Smooth muscle cell (in vitro differentiated cells): ENCODE results near the gene OSBPL6. TPM values are rescaled to one million over a fixed set of nuclear protein-coding genes. Genes with fewer than 3 reads are reported as not detected.

Experiments used
- DNase-seq: peaks from one replicate; lab custom pipeline; 2025; ENCODE audit not compliant: unreplicated experiment; lab: John Stamatoyannopoulos, UW
- H2AFZ ChIP-seq: fragments of 200-600 bp; sonication (generic); 2 replicates; pipeline ENCODE4 v1.6.0; 2016; ENCODE audit warnings: antibody characterized with exemption, low read depth, mild to moderate bottlenecking
- H3F3A ChIP-seq: fragments of 200-600 bp; sonication (generic); 2 replicates; pipeline ENCODE4 v1.6.0; 2017; ENCODE audit warnings: antibody characterized with exemption, low read depth
- H3K27ac ChIP-seq: fragments of 200-600 bp; sonication (generic); 2 replicates; pipeline ENCODE4 v1.5.1; 2016; ENCODE audit warnings: low read depth, mild to moderate bottlenecking
- H3K27me3 ChIP-seq: fragments of 200-600 bp; sonication (generic); 2 replicates; pipeline ENCODE4 v1.6.1; 2016; ENCODE audit warnings: low read depth, mild to moderate bottlenecking
- H3K36me3 ChIP-seq: fragments of 200-600 bp; sonication (generic); 2 replicates; pipeline ENCODE4 v1.5.1; 2016; ENCODE audit warnings: low read depth
- H3K4me1 ChIP-seq: fragments of 200-600 bp; sonication (generic); 2 replicates; pipeline ENCODE4 v1.5.1; 2016; ENCODE audit warnings: low read depth
- H3K4me2 ChIP-seq: fragments of 200-600 bp; sonication (generic); 2 replicates; pipeline ENCODE4 v1.6.0; 2016; ENCODE audit warnings: mild to moderate bottlenecking
- H3K4me3 ChIP-seq: fragments of 200-600 bp; sonication (generic); 2 replicates; pipeline ENCODE4 v1.5.1; 2016; ENCODE audit warnings: mild to moderate bottlenecking
- H3K79me2 ChIP-seq: fragments of 200-600 bp; sonication (generic); 2 replicates; pipeline ENCODE4 v1.6.0; 2016; ENCODE audit warnings: low read depth, mild to moderate bottlenecking
- H3K9ac ChIP-seq: fragments of 200-600 bp; sonication (generic); 2 replicates; pipeline ENCODE4 v1.6.0; 2016; ENCODE audit warnings: low read depth
- H3K9me3 ChIP-seq: fragments of 200-600 bp; sonication (generic); replicated peaks from 2 replicates; pipeline ENCODE4 v1.5.1; 2016; ENCODE audit warnings: low read depth
- H4K20me1 ChIP-seq: fragments of 200-600 bp; sonication (generic); 2 replicates; pipeline ENCODE4 v1.6.0; 2016; ENCODE audit warnings: low read depth
- WGBS: methylation state at CpG from one replicate; pipeline ENCODE4 v1.1.7; 2016; ENCODE audit warnings: low lambda C conversion rate; 5-methylcytosine and 5-hydroxymethylcytosine counted together
- polyA plus RNA-seq: library from polyadenylated mRNA; unstranded; fragments of >200 nt; fragmentation: Nextera tagmentation; extraction: Ambion mirVana; gene quantifications from 2 replicates; pipeline ENCODE4 v1.2.1, GENCODE V29; 2016
- total RNA-seq: library from RNA; depleted of rRNA; stranded (reverse); fragments of >200 nt; gene quantifications from 2 replicates; pipeline ENCODE4 v1.2.3, GENCODE V29; 2014
- TF ChIP-seq, protein P1 (sequence below): fragments of 200-600 bp; sonication (generic); IDR thresholded peaks from 2 replicates; pipeline ENCODE4 v1.5.1; 2017; ENCODE audit warnings: borderline replicate concordance, mild to moderate bottlenecking, antibody characterized with exemption; ENCODE audit not compliant: insufficient read depth, poor library complexity, severe bottlenecking

The OSBPL6 gene
- total and polyA plus RNA-seq, 2 experiments from 2014 or later: 7.4 to 7.6 TPM

DNA sequence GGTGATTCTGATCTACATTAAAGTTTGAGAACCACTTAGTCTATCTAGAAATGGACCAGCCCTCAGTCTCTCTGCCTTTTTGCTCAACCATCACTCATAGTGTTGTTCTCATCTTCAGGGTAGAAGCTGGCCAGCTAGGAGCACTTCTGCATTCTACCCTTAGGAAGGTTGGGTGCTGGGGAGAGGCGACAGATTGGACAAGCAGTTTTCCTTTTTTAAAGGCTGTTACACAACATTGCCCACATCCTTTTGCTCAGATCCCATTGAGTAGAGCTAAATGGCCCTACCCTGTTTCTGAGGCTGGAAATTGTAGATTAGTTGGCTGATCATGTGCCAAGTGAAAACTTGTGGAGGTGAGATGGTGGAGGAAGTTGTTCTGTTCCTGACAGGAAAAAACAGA is 35.6 kb downstream of the OSBPL6 start:
- TF ChIP-seq, protein P1, sequence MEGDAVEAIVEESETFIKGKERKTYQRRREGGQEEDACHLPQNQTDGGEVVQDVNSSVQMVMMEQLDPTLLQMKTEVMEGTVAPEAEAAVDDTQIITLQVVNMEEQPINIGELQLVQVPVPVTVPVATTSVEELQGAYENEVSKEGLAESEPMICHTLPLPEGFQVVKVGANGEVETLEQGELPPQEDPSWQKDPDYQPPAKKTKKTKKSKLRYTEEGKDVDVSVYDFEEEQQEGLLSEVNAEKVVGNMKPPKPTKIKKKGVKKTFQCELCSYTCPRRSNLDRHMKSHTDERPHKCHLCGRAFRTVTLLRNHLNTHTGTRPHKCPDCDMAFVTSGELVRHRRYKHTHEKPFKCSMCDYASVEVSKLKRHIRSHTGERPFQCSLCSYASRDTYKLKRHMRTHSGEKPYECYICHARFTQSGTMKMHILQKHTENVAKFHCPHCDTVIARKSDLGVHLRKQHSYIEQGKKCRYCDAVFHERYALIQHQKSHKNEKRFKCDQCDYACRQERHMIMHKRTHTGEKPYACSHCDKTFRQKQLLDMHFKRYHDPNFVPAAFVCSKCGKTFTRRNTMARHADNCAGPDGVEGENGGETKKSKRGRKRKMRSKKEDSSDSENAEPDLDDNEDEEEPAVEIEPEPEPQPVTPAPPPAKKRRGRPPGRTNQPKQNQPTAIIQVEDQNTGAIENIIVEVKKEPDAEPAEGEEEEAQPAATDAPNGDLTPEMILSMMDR: no peak
- no peaks in the 10 kb centered on the region for H3K79me2 ChIP-seq
- no peaks in the 10 kb centered on the region for H3K9me3 ChIP-seq
- no peaks in the 10 kb centered on the region for H3F3A ChIP-seq
- H3K9ac ChIP-seq: no peak overlapping the region
- H3K4me2 ChIP-seq: no peak overlapping the region
- 100% methylated on average over 1 of the region's 1 CpG for WGBS
- no peaks in the 10 kb centered on the region for H3K36me3 ChIP-seq
- no peak overlapping the region for H3K4me3 ChIP-seq
- H3K4me1 ChIP-seq: no peaks in the 10 kb centered on the region
- no peak overlapping the region for H2AFZ ChIP-seq
- H4K20me1 ChIP-seq: no peaks in the 10 kb centered on the region
- DNase-seq: no peak
- H3K27me3 ChIP-seq: no peaks in the 10 kb centered on the region
- no peak overlapping the region for H3K27ac ChIP-seq

DNA sequence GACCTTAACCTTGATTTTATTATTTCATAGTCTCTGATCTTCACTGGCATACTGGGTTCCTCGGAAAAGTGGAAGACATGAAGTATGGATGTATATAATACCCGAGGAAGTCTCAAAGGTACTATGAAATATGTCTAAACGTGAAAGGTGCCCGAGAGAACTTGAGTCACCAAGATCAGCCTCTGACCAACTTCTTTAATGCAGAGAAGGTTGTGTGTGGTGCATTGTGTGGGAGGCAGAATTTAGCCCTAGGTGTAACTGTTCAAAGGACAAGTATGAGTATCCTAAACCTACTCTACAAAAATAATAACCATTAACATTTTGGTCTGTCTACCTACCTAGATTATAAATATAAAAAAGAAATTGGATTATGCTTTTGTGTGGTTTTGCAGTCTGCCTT is 36.1 kb downstream of the OSBPL6 start:
- Histone ChIP-seq H3K36me3 (no peaks in the 10 kb centered on the region), H3K4me3 (no peak overlapping the region), H3K27me3 (no peaks in the 10 kb centered on the region), H3F3A (no peaks in the 10 kb centered on the region), H3K79me2 (no peaks in the 10 kb centered on the region), H4K20me1 (no peaks in the 10 kb centered on the region), H3K27ac (no peak overlapping the region), H3K9me3 (no peaks in the 10 kb centered on the region), H3K4me1 (no peaks in the 10 kb centered on the region), H2AFZ (no peak overlapping the region), H3K4me2 (no peak overlapping the region), H3K9ac (no peak overlapping the region)
- WGBS: 95% methylated on average over 4 of the region's 4 CpGs
- TF ChIP-seq, protein P1: no peak
- no peak for DNase-seq

DNA sequence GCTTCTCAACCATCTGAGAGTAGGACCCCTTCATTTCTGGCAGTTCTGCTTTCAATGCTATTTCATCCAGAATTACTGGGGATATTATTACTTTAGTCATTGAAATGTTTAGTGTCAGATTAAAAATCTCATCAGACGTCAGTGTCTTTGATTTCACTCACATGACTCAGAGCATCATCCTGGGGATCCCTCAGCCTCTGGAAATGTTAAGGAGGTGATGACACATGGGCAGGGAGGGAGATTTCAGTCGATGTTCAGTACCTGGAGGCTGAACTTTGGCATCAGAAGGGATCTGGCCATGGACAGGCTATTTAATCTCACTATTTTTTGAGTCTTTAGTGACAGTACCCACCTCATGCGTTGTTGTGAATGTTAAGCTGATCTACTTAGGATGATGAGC is 39.1 kb downstream of the OSBPL6 start:
- no peaks in the 10 kb centered on the region for H3K79me2 ChIP-seq
- H3K9ac ChIP-seq: no peak overlapping the region
- H4K20me1 ChIP-seq: no peaks in the 10 kb centered on the region
- no peak overlapping the region for H3K4me2 ChIP-seq
- WGBS: 81% methylated on average over 3 of the region's 3 CpGs
- DNase-seq: no peak
- no peaks in the 10 kb centered on the region for H3K27me3 ChIP-seq
- no peaks in the 10 kb centered on the region for H3F3A ChIP-seq
- no peak overlapping the region for H3K4me3 ChIP-seq
- TF ChIP-seq, protein P1: no peak
- H2AFZ ChIP-seq: no peak overlapping the region
- no peaks in the 10 kb centered on the region for H3K4me1 ChIP-seq
- H3K36me3 ChIP-seq: no peaks in the 10 kb centered on the region
- H3K27ac ChIP-seq: no peak overlapping the region
- no peaks in the 10 kb centered on the region for H3K9me3 ChIP-seq

GRCh38 chr2:178234648-178235047 is 40.3 kb downstream of the OSBPL6 start:
- no peaks in the 10 kb centered on the region for H3K4me1 ChIP-seq
- TF ChIP-seq, protein P1: no peak
- H3K27me3 ChIP-seq: no peaks in the 10 kb centered on the region
- H3K79me2 ChIP-seq: no peaks in the 10 kb centered on the region
- no peaks in the 10 kb centered on the region for H3K36me3 ChIP-seq
- H3K9me3 ChIP-seq: no peaks in the 10 kb centered on the region
- WGBS: 79% methylated on average over 1 of the region's 1 CpG
- H3F3A ChIP-seq: no peaks in the 10 kb centered on the region
- no peak overlapping the region for H3K4me2 ChIP-seq
- H4K20me1 ChIP-seq: no peaks in the 10 kb centered on the region
- no peak overlapping the region for H2AFZ ChIP-seq
- H3K9ac ChIP-seq: no peak overlapping the region
- no peak for DNase-seq
- no peak overlapping the region for H3K4me3 ChIP-seq
- no peak overlapping the region for H3K27ac ChIP-seq
